GM18861 (cell line): ENCODE measurements around the gene RC3H2.
A peak's percentile ranks its signal among the peaks of the same experiment; 100 is the strongest.

Source experiments
- ATAC-seq: cut with Tn5 transposase; IDR thresholded peaks from one replicate; pipeline ENCODE4 v1.9.1; 2021; ENCODE audit not compliant: unreplicated experiment

Gene RC3H2

GRCh38 chr9:122904823-122905710, at the start of gene RC3H2:
Gene RC3H2, minus strand, starts transcription at chr9:122905359. Its CDS starts 7,850 bp downstream, at chr9:122897509.
- peak; percentile 77 for ATAC-seq

- no peak for ATAC-seq
Measured at GRCh38 chr9:122954253-122954691, 49.1 kb upstream of the RC3H2 start.

- no peak for ATAC-seq
Measured at GRCh38 chr9:122951056-122951455, 45.9 kb upstream of the RC3H2 start.

- no peak for ATAC-seq
Measured at GRCh38 chr9:122950263-122950662, 45.1 kb upstream of the RC3H2 start.

- ATAC-seq: no peak
Measured at GRCh38 chr9:122949696-122950095, 44.5 kb upstream of the RC3H2 start.

- ATAC-seq: no peak
Measured at GRCh38 chr9:122948313-122948712, 43.2 kb upstream of the RC3H2 start.

- ATAC-seq: no peak
Measured at GRCh38 chr9:122946461-122947005, 41.4 kb upstream of the RC3H2 start.

GRCh38 chr9:122944960-122945888, 40.1 kb upstream of the RC3H2 start:
- no peak for ATAC-seq

- ATAC-seq: no peak
Measured at GRCh38 chr9:122941582-122942234, 36.5 kb upstream of the RC3H2 start.

- peak; percentile 95 for ATAC-seq
Measured at GRCh38 chr9:122940749-122941581, 35.8 kb upstream of the RC3H2 start, which contains the start of gene RABGAP1. Gene RABGAP1, plus strand, starts transcription at chr9:122941020. Its CDS starts 16,040 bp downstream, at chr9:122957060.

- ATAC-seq: no peak
Measured at GRCh38 chr9:122940454-122940748, 35.2 kb upstream of the RC3H2 start.

- no peak for ATAC-seq
Measured at GRCh38 chr9:122939601-122940000, 34.4 kb upstream of the RC3H2 start.

- ATAC-seq: no peak
Measured at GRCh38 chr9:122936883-122937282, 31.7 kb upstream of the RC3H2 start.

- no peak for ATAC-seq
Measured at GRCh38 chr9:122936464-122936863, 31.3 kb upstream of the RC3H2 start.

- ATAC-seq: peak; percentile 90
Measured at GRCh38 chr9:122931226-122932121, 26.3 kb upstream of the RC3H2 start, which contains the start of gene ZBTB26. Gene ZBTB26, minus strand, starts transcription at chr9:122931512. Its CDS starts 11,578 bp downstream, at chr9:122919934.

GRCh38 chr9:122930541-122931225, 25.5 kb upstream of the RC3H2 start:
- peak; percentile 17 for ATAC-seq

- no peak for ATAC-seq
Measured at GRCh38 chr9:122929796-122930354, 24.7 kb upstream of the RC3H2 start.

GRCh38 chr9:122923947-122924346, 18.8 kb upstream of the RC3H2 start:
- no peak for ATAC-seq
